HG03135 (cell line): ENCODE results near the gene UNK.
"Not testable (repeated sequence)": the region's sequence is repeated elsewhere in the genome, so short reads cannot be mapped to it uniquely, and the experiment has no call there.

ENCODE experiments used
- ATAC-seq: cut with Tn5 transposase; IDR thresholded peaks from one replicate; pipeline ENCODE4 v1.9.1; 2021; ENCODE audit warnings: mild to moderate bottlenecking, moderate library complexity; ENCODE audit not compliant: unreplicated experiment

The UNK gene

GRCh38 chr17:75846692-75847613 is 62.3 kb downstream of the UNK start:
- no peak for ATAC-seq

GRCh38 chr17:75847614-75848522 is 63.3 kb downstream of the UNK start:
- ATAC-seq, result no peak

GRCh38 chr17:75848523-75849278 is 64.1 kb downstream of the UNK start:
- no peak for ATAC-seq

- ATAC-seq, result no peak
Measured at GRCh38 chr17:75849279-75849646, 64.7 kb downstream of the UNK start.

GRCh38 chr17:75849724-75850123 is 65.1 kb downstream of the UNK start:
- ATAC-seq, result no peak

- ATAC-seq, result no peak
Measured at GRCh38 chr17:75850928-75851692, 66.5 kb downstream of the UNK start.

- ATAC-seq, result not testable (repeated sequence)
Measured at GRCh38 chr17:75851693-75851991, 67.0 kb downstream of the UNK start.

- ATAC-seq, result no peak
Measured at GRCh38 chr17:75853433-75853832, 68.8 kb downstream of the UNK start.

GRCh38 chr17:75854101-75854748 is 69.6 kb downstream of the UNK start:
- no peak for ATAC-seq

- ATAC-seq, result no peak
Measured at GRCh38 chr17:75854881-75855309, 70.3 kb downstream of the UNK start.

GRCh38 chr17:75855310-75856061 is 70.9 kb downstream of the UNK start, which contains the start of gene WBP2:
Gene WBP2 (minus strand): TSS chr17:75855335. CDS start chr17:75855297, 38 bp downstream.
- peak; percentile 84 for ATAC-seq

- ATAC-seq, result no peak
Measured at GRCh38 chr17:75856062-75856756, 71.6 kb downstream of the UNK start.

GRCh38 chr17:75859358-75859757 is 74.8 kb downstream of the UNK start:
- not testable (repeated sequence) for ATAC-seq

- no peak for ATAC-seq
Measured at GRCh38 chr17:75861927-75862317, 77.3 kb downstream of the UNK start.

GRCh38 chr17:75864448-75864871 is 79.9 kb downstream of the UNK start:
- ATAC-seq, result peak; percentile 84

- ATAC-seq, result not testable (repeated sequence)
Measured at GRCh38 chr17:75864887-75865286, 80.3 kb downstream of the UNK start.

- not testable (repeated sequence) for ATAC-seq
Measured at GRCh38 chr17:75865404-75866188, 81.0 kb downstream of the UNK start.
